Activated naive CD8-positive, alpha-beta T cell treated with anti-CD3 and anti-CD28 coated beads for 36 hours (primary cell): Measurements from ENCODE around the gene TPO. TPM values are rescaled to one million over a fixed set of nuclear protein-coding genes. Genes with fewer than 3 reads are reported as not detected.
"Not testable (repeated sequence)": the region's sequence is repeated elsewhere in the genome, so short reads cannot be mapped to it uniquely, and the experiment has no call there.

Experiments used
- DNase-seq: peaks from one replicate; pipeline ENCODE4 v3.0.0; 2021
- H3K27ac Mint-ChIP-seq: one replicate; pipeline ENCODE4 v1.8.0; 2022; ENCODE audit warnings: mild to moderate bottlenecking, moderate library complexity, mixed read lengths
- H3K27me3 Mint-ChIP-seq: one replicate; pipeline ENCODE4 v1.8.0; 2022; ENCODE audit warnings: mild to moderate bottlenecking, mixed read lengths
- H3K36me3 Mint-ChIP-seq: one replicate; pipeline ENCODE4 v1.8.0; 2021; ENCODE audit warnings: mild to moderate bottlenecking, mixed read lengths
- H3K4me1 Mint-ChIP-seq: one replicate; pipeline ENCODE4 v1.8.0; 2021; ENCODE audit warnings: mixed read lengths
- H3K4me3 Mint-ChIP-seq: one replicate; pipeline ENCODE4 v1.8.0; 2022; ENCODE audit warnings: mild to moderate bottlenecking, moderate library complexity, mixed read lengths
- H3K9me3 Mint-ChIP-seq: one replicate; pipeline ENCODE4 v1.8.0; 2022; ENCODE audit warnings: mixed read lengths
- total RNA-seq, 2 experiments: library from RNA; stranded (reverse); gene quantifications; one replicate each; pipeline ENCODE4 v1.2.3, GENCODE V29; 2021

TPO gene
- total RNA-seq, 2 experiments from 2014 or later = not detected

- Mint-ChIP-seq H3K27me3 (no peaks in the 10 kb centered on the region), H3K4me1 (peaks cover 17% of the 10 kb centered on the region), H3K4me3 (no peak overlapping the region), H3K36me3 (no peaks in the 10 kb centered on the region), H3K9me3 (no peaks in the 10 kb centered on the region), H3K27ac (no peak overlapping the region)
- no peak for DNase-seq
Measured at GRCh38 chr2:1510176-1510575, 96.9 kb downstream of the TPO start.

DNA sequence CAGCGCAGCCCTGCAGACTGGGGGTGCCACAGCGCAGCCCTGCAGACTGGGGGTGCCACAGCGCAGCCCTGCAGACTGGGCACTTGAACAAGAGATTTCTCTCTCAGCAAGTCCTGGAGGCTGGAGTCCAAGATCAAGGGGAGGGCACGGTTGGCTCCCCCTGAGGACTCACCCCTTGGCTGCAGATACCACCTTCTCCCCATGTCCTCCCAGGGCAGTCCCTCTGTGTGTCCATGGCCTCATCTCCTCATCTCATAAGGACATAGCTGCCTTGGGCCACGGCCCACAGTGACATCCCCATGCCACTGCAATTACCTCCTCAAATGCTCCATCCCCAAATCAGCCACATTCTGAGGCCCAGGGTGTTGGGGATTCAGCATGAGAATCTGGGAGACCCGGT lies 98.2 kb downstream of the TPO start:
- DNase-seq = no peak
- Mint-ChIP-seq H3K4me1 (peaks cover 17% of the 10 kb centered on the region), H3K4me3 (no peak overlapping the region), H3K27me3 (no peaks in the 10 kb centered on the region), H3K9me3 (no peaks in the 10 kb centered on the region), H3K36me3 (no peaks in the 10 kb centered on the region), H3K27ac (no peak overlapping the region)

- Mint-ChIP-seq H3K4me1 (peaks cover 17% of the 10 kb centered on the region), H3K27ac (no peak overlapping the region), H3K27me3 (no peaks in the 10 kb centered on the region), H3K9me3 (no peaks in the 10 kb centered on the region), H3K4me3 (no peak overlapping the region), H3K36me3 (no peaks in the 10 kb centered on the region)
- no peak for DNase-seq
Measured at GRCh38 chr2:1512321-1513289, 99.3 kb downstream of the TPO start.

- H3K4me3 Mint-ChIP-seq = no peak overlapping the region
- no peaks in the 10 kb centered on the region for H3K27me3 Mint-ChIP-seq
- H3K4me1 Mint-ChIP-seq = peaks cover 26% of the 10 kb centered on the region
- H3K36me3 Mint-ChIP-seq = no peaks in the 10 kb centered on the region
- H3K27ac Mint-ChIP-seq = no peak overlapping the region
- H3K9me3 Mint-ChIP-seq = no peaks in the 10 kb centered on the region
- DNase-seq = no peak
Measured at GRCh38 chr2:1514391-1515072, 101.3 kb downstream of the TPO start.

GRCh38 chr2:1515073-1515430 lies 101.8 kb downstream of the TPO start:
- Mint-ChIP-seq H3K4me3 (no peak overlapping the region), H3K27me3 (no peaks in the 10 kb centered on the region), H3K4me1 (peaks cover 21% of the 10 kb centered on the region), H3K27ac (no peak overlapping the region), H3K36me3 (no peaks in the 10 kb centered on the region), H3K9me3 (no peaks in the 10 kb centered on the region)
- no peak for DNase-seq

GRCh38 chr2:1515986-1516797 lies 102.9 kb downstream of the TPO start:
- Mint-ChIP-seq H3K4me1 (peaks cover 17% of the 10 kb centered on the region), H3K4me3 (no peak overlapping the region), H3K27me3 (no peaks in the 10 kb centered on the region), H3K36me3 (no peaks in the 10 kb centered on the region), H3K27ac (no peak overlapping the region), H3K9me3 (no peaks in the 10 kb centered on the region)
- DNase-seq = no peak

GRCh38 chr2:1516798-1517060 lies 103.5 kb downstream of the TPO start:
- no peaks in the 10 kb centered on the region for H3K9me3 Mint-ChIP-seq
- H3K4me3 Mint-ChIP-seq = no peak overlapping the region
- no peaks in the 10 kb centered on the region for H3K36me3 Mint-ChIP-seq
- no peak for DNase-seq
- no peak overlapping the region for H3K27ac Mint-ChIP-seq
- H3K4me1 Mint-ChIP-seq = peaks cover 17% of the 10 kb centered on the region
- no peaks in the 10 kb centered on the region for H3K27me3 Mint-ChIP-seq

DNA sequence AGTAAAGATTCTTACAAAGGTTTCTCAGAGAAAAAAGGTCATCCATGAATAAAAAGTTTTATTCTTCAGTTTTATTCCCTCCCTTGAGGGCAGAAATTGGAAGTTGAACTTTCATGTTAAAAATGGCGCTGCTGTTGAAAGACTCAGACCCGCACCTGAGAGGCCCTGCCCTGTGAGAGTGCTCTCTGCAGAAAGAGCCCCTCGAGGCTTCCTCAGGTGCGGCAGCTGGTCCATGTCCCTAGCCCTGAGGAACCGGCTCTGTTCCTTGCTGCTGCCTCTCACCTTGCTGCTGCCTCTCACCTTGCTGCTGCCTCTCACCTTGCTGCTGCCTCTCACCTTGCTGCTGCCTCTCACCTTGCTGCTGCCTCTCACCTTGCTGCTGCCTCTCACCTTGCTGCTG lies 104.0 kb downstream of the TPO start:
- not testable (repeated sequence) for H3K9me3 Mint-ChIP-seq

GRCh38 chr2:1517786-1518185 lies 104.5 kb downstream of the TPO start:
- no peak overlapping the region for H3K27ac Mint-ChIP-seq
- no peaks in the 10 kb centered on the region for H3K36me3 Mint-ChIP-seq
- H3K9me3 Mint-ChIP-seq = no peaks in the 10 kb centered on the region
- peaks cover 17% of the 10 kb centered on the region for H3K4me1 Mint-ChIP-seq
- DNase-seq = no peak
- H3K4me3 Mint-ChIP-seq = no peak overlapping the region
- H3K27me3 Mint-ChIP-seq = no peaks in the 10 kb centered on the region

More for the DNA sequence above, 104.0 kb downstream of the TPO start:
- H3K4me3 Mint-ChIP-seq, H3K27ac Mint-ChIP-seq, H3K36me3 Mint-ChIP-seq, DNase-seq, H3K27me3 Mint-ChIP-seq: not testable (repeated sequence)
- H3K4me1 Mint-ChIP-seq = peaks cover 17% of the 10 kb centered on the region

DNA sequence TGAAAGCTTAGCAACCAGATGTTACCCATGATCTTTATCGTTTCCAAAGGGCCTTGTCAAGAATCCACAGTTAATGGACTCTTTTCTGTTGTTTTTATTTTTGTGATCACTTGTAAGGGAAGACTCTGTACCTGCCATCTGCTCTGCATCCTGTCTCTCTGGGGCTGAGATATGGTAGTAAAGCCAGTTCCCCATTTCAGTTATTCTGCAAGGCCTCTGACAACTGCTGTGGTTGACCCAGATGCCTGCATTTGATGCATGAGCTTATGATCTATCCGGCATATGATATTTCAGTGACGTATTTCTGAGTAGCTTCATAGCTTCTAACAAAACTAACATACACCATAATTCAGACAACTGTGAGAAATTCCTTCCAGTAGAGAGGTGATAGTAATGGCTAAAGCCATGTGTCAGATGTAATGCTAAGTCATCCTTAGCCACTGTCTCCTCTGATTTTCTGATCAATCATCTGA lies 105.1 kb downstream of the TPO start:
- Mint-ChIP-seq H3K36me3 (no peaks in the 10 kb centered on the region), H3K9me3 (no peaks in the 10 kb centered on the region), H3K4me1 (peaks cover 17% of the 10 kb centered on the region), H3K27ac (no peak overlapping the region), H3K4me3 (no peak overlapping the region), H3K27me3 (no peaks in the 10 kb centered on the region)
- DNase-seq = no peak

DNA sequence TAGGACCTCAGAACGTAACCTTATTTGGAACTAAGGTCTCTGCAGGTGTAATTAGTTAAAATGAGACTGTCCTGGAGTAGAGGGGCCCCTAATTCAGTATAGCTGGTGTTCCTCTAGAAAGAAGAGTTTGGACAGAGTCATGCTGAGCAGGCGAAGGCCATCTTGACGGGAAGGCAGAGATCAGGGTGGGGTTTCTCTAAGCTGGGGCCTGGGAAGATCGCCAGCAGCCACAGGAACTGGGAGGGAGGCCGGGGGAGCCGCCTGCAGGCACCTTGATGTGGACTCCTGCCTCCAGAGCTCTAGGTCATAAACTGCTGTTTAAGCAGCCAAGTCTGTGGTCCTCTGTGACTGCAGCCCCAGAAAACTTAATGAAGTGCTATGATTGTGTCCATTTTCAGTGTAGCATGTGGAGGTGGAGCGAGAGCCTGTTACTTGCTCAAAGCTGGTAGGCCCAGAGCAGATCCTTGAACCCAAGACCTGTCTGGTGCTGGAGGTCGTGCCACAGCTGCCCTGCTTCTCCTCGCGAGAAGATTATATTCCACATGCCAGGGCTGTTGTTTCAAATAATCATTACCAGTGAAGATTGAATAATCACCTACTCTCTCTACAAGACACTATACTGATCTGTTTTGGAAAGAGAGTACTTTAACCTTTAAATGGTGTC lies 105.7 kb downstream of the TPO start:
- Mint-ChIP-seq H3K4me1 (peaks cover 17% of the 10 kb centered on the region), H3K4me3 (no peak overlapping the region), H3K27ac (no peak overlapping the region), H3K27me3 (no peaks in the 10 kb centered on the region), H3K9me3 (no peaks in the 10 kb centered on the region), H3K36me3 (no peaks in the 10 kb centered on the region)
- DNase-seq = no peak

GRCh38 chr2:1521191-1521877 lies 108.1 kb downstream of the TPO start:
- H3K27ac Mint-ChIP-seq = no peak overlapping the region
- H3K4me1 Mint-ChIP-seq = peaks cover 17% of the 10 kb centered on the region
- H3K4me3 Mint-ChIP-seq = no peak overlapping the region
- H3K36me3 Mint-ChIP-seq = no peaks in the 10 kb centered on the region
- H3K9me3 Mint-ChIP-seq = no peaks in the 10 kb centered on the region
- no peak for DNase-seq
- no peaks in the 10 kb centered on the region for H3K27me3 Mint-ChIP-seq

DNA sequence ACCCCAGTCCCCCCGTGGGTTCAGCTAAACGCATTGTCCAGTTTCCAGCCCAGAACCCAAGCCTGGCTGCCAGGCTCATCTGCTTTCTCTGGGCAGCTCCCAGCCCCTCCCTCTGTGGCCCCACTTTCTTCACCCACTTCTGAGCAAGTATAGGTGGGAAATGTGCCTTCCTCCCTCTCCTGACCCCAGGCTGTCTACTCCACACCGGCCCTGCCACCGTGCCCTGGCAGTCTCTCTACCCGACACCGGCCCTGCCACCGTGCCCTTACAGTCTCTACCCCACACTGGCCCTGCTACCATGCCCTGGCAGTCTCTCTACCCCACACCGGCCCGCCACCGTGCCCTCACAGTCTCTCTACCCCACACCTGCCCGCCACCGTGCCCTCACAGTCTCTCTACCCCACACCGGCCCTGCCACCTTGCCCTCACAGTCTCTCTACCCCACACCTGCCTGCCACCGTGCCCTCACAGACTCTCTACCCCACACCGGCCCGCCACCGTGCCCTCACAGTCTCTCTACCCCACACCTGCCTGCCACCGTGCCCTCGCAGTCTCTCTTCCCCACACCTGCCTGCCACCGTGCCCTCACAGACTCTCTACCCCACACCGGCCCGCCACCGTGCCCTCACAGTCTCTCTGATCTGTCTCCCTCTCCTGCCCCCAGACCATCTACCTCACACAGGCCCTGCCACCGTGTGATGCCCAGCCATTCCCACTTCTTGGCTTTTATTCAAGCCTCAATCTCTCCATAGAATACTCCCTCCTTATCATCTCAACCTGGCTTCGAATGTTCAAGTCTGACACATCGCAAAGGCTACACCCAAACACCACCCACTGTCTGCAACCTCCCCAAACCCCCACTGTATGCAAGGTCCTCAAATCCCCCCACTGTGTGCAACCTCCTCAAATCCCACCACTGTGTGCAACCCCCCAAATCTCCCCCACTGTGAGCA lies 108.9 kb downstream of the TPO start:
- Mint-ChIP-seq H3K27me3 (no peaks in the 10 kb centered on the region), H3K27ac (no peak overlapping the region), H3K9me3 (no peaks in the 10 kb centered on the region), H3K4me3 (no peak overlapping the region), H3K4me1 (peaks cover 17% of the 10 kb centered on the region), H3K36me3 (no peaks in the 10 kb centered on the region)
- DNase-seq = no peak
